K562 (cell line): ENCODE measurements around the gene KHSRP. TPM values are rescaled to one million over a fixed set of nuclear protein-coding genes. Genes with fewer than 3 reads are reported as not detected.

Experiments
- ATAC-seq: fragments of 200-7000 bp; cut with Tn5 transposase; 3 replicates; pipeline ENCODE4 v1.9.1; 2020; ENCODE audit warnings: moderate library complexity
- BruUV-seq: library from RNA; stranded (reverse); fragments of 400-500 nt; replicated peaks from 2 replicates; lab custom pipeline; 2021; lab: Mats Ljungman, UMichigan
- CTCF ChIA-PET: fragments of 300-600 bp; formaldehyde crosslinking; extraction: SDS; loops from one replicate; lab custom pipeline; 2021; ENCODE audit warnings: low intra/inter-chr PET ratio; lab: Yijun Ruan, JAX
- POLR2A ChIA-PET: fragments of 300-600, 350-650 bp; sonication (Branson Sonifier 250); formaldehyde crosslinking; extraction: SDS; loops from one replicate; lab custom pipeline; 2021; ENCODE audit warnings: antibody characterized with exemption, inconsistent platforms; lab: Yijun Ruan, JAX
- DNase-seq, 4 experiments: peaks; one replicate each; pipeline versions ENCODE4 v3.0.0 to v3.0.0-alpha.2; 2011 to 2018; ENCODE audit warnings: low spot score in 3 of 4, mixed read lengths in 3 of 4; ENCODE audit errors: extremely low read depth in 1 of 4
- FAIRE-seq: peaks from 2 replicates; lab custom pipeline; 2011; peaks lifted over from hg19 to GRCh38; lab: Jason Lieb, UNC
- H2AFZ ChIP-seq: 2 replicates; pipeline ENCODE4 v1.6.0; 2011; ENCODE audit warnings: low read depth, low read length, control low read depth, inconsistent platforms
- H3K27ac ChIP-seq: fragments of 200-600 bp; 3 replicates; pipeline ENCODE4 v1.8.0; 2011; ENCODE audit warnings: low read depth, mild to moderate bottlenecking, control low read depth, inconsistent platforms, low read length, moderate library complexity, mixed read lengths; ENCODE audit errors: extremely low read depth
- H3K27me3 ChIP-seq, 2 experiments: fragments of 300-600 bp in 1 of 2; 2 replicates in 1 of 2; 3 replicates in 1 of 2; pipeline versions ENCODE4 v1.6.0 to v1.8.0; 2011; ENCODE audit warnings: inconsistent platforms in 2 of 2, low read length in 2 of 2, mild to moderate bottlenecking in 1 of 2, mixed read lengths in 1 of 2, moderate library complexity in 1 of 2; ENCODE audit not compliant: control insufficient read depth in 2 of 2, insufficient read depth in 2 of 2
- H3K36me3 ChIP-seq: fragments of 300-600 bp; 3 replicates; pipeline ENCODE4 v1.8.0; 2011; ENCODE audit warnings: mild to moderate bottlenecking, low read length, inconsistent platforms; ENCODE audit not compliant: control insufficient read depth, insufficient read depth
- H3K4me1 ChIP-seq, 2 experiments: fragments of 200-600 bp in 1 of 2; replicated peaks in 1 of 2; 2 replicates in 1 of 2; 3 replicates in 1 of 2; pipeline versions ENCODE4 v1.5.1 to v1.8.0; 2011; ENCODE audit warnings: inconsistent platforms in 2 of 2, low read length in 2 of 2, mild to moderate bottlenecking in 1 of 2, mixed read lengths in 1 of 2, moderate library complexity in 1 of 2; ENCODE audit not compliant: control insufficient read depth in 2 of 2, insufficient read depth in 2 of 2
- H3K4me2 ChIP-seq: 2 replicates; pipeline ENCODE4 v1.6.1; 2011; ENCODE audit warnings: low read length, control low read depth, inconsistent platforms, mixed read lengths; ENCODE audit not compliant: insufficient read depth
- H3K4me3 ChIP-seq: fragments of 200-600 bp; sonication (generic), shearing (Covaris generic); 2 replicates; pipeline ENCODE4 v1.5.1; 2016; ENCODE audit warnings: control low read depth, inconsistent platforms
- H3K79me2 ChIP-seq: fragments of 200-600 bp; 3 replicates; pipeline ENCODE4 v1.8.0; 2011; ENCODE audit warnings: low read length, inconsistent platforms; ENCODE audit not compliant: control insufficient read depth, insufficient read depth
- H3K9ac ChIP-seq, 2 experiments: 2 replicates each; pipeline versions ENCODE4 v1.6.0 to v1.6.1; 2011; ENCODE audit warnings: low read depth in 2 of 2, low read length in 2 of 2, control low read depth in 1 of 2, inconsistent platforms in 1 of 2, mild to moderate bottlenecking in 1 of 2, mixed read lengths in 1 of 2; ENCODE audit not compliant: insufficient read depth in 1 of 2
- H3K9me1 ChIP-seq: one replicate; pipeline ENCODE4 v1.6.0; 2011; ENCODE audit warnings: inconsistent platforms, mild to moderate bottlenecking, low read length, moderate library complexity; ENCODE audit not compliant: control insufficient read depth, insufficient read depth
- H3K9me3 ChIP-seq: replicated peaks from 2 replicates; pipeline ENCODE4 v1.5.1; 2011; ENCODE audit warnings: low read depth, low read length, inconsistent platforms; ENCODE audit not compliant: control insufficient read depth, insufficient read depth
- H4K20me1 ChIP-seq: replicated peaks from 2 replicates; pipeline ENCODE4 v1.6.1; 2011; ENCODE audit warnings: low read length, inconsistent platforms, mixed read lengths; ENCODE audit not compliant: control insufficient read depth, insufficient read depth
- BMI1 ChIP-seq: fragments of 150-350 bp; IDR thresholded peaks from 2 replicates; pipeline ENCODE4 v1.6.1; 2014; ENCODE audit warnings: low read length
- POLR2A ChIP-seq: fragments of 450-650 bp; conservative IDR thresholded peaks from 2 replicates; pipeline ENCODE4 v1.6.1; 2016
- POLR2G ChIP-seq: fragments of 200-400 bp; formaldehyde crosslinking; IDR thresholded peaks from 2 replicates; pipeline ENCODE4 v1.6.1; 2017; ENCODE audit warnings: low read depth, mild to moderate bottlenecking, antibody characterized with exemption, low read length, moderate library complexity
- ZNF316 ChIP-seq: fragments of 450-650 bp; IDR thresholded peaks from 2 replicates; pipeline ENCODE4 v1.6.1; 2016
- ZNF740 ChIP-seq, 3 experiments: fragments of 200-800 bp in 1 of 3; sonication (Bioruptor generic) in 1 of 3; sonication (generic) in 1 of 3; formaldehyde crosslinking in 1 of 3; IDR thresholded peaks; 2 replicates each; pipeline versions ENCODE4 v1.6.1 to v1.8.0; 2016 to 2022; ENCODE audit warnings: mild to moderate bottlenecking in 2 of 3, missing compliant biosample characterization in 2 of 3, missing genetic modification characterization in 2 of 3, missing genetic modification reagents in 1 of 3
- WGBS: fragments of 100-300 bp; shearing (Covaris generic); methylation state at CpG from one replicate; pipeline ENCODE4 v1.1.6; 2016; ENCODE audit warnings: low coverage, mixed read lengths; ENCODE audit not compliant: insufficient coverage; ENCODE audit errors: missing lambda C conversion rate; 5-methylcytosine and 5-hydroxymethylcytosine counted together
- in situ Hi-C: fragments of 300-500 bp; cut with MboI; formaldehyde crosslinking; loops from 4 replicates; pipeline ENCODE4 v1.15.0; 2018; ENCODE audit warnings: inconsistent platforms, mixed read lengths
- intact Hi-C: fragments of 100-400 bp; cut with micrococcal nuclease; formaldehyde crosslinking; loops from 2 replicates; pipeline ENCODE4 v1.14.2; 2022
- polyA plus RNA-seq, 8 experiments: library from polyadenylated mRNA; depleted of rRNA in 4 of 8; stranded (reverse) in 5 of 8; unstranded in 3 of 8; fragments of >200 nt; fragmentation: Nextera tagmentation in 2 of 8; fragmentation: Illumina TruSeq in 1 of 8; extraction: Ambion mirVana in 2 of 8; extraction: Trizol in 1 of 8; gene quantifications; 2 replicates each; pipeline versions ENCODE4 v1.2.1 to v1.2.3, GENCODE V29; 2011 to 2014; ENCODE audit warnings: inconsistent platforms in 1 of 8, missing spikeins in 1 of 8
- total RNA-seq, 7 experiments: library from RNA; depleted of rRNA in 6 of 7; stranded (reverse); fragments of >200 nt in 6 of 7; fragmentation: Illumina TruSeq in 2 of 7; extraction: Trizol in 2 of 7; gene quantifications; 2 replicates each; pipeline versions ENCODE4 v1.2.1 to v1.2.3, GENCODE V29; 2011 to 2021; ENCODE audit warnings: low replicate concordance in 1 of 7

The KHSRP gene
- total and polyA plus RNA-seq, 9 of the 15 experiments (the other 6 are each of a cell fraction or from before 2014, with no cell fraction given): 4.2 to 564 (median 139) TPM

GRCh38 chr19:6378486-6378885, 46.1 kb downstream of the KHSRP start:
- Histone ChIP-seq H2AFZ (no peak overlapping the region), H3K4me3 (no peak overlapping the region), H3K36me3 (peaks cover 66% of the 10 kb centered on the region; the same call in 2 of the 3 replicates), H4K20me1 (no peaks in the 10 kb centered on the region), H3K9ac (no peak overlapping the region), H3K4me2 (no peak overlapping the region), H3K79me2 (peaks cover 7% of the 10 kb centered on the region; the same call in 2 of the 3 replicates), H3K9me3 (no peaks in the 10 kb centered on the region), H3K4me1 (peaks cover 8 to 43% of the 10 kb centered on the region in 2 experiments), H3K27me3 (no peaks in the 10 kb centered on the region), H3K27ac (no peak overlapping the region), H3K9me1 (no peaks in the 10 kb centered on the region)
- ATAC-seq: no peak
- intact Hi-C loops: no loop called here
- CTCF ChIA-PET: no interaction called here
- POLR2A ChIA-PET: interaction anchor here (0.6 to 0.9 kb wide), 2 partner anchors 10 to 39 kb away, joined by 4 read pairs; no protein-coding TSS in a partner anchor
- DNase-seq: no peak
- in situ Hi-C loops: no loop called here
- TF ChIP-seq POLR2A (0 out of 2 replicates have a peak, but pooled peaks have one; percentile 25), BMI1 (no peak)
- 96% methylated on average over 8 of the region's 9 CpGs for WGBS
- no TSS peak for BruUV-seq
- no peak for FAIRE-seq

GRCh38 chr19:6378041-6378440, 46.6 kb downstream of the KHSRP start:
- H3K9me1 ChIP-seq: no peaks in the 10 kb centered on the region
- H3K4me1 ChIP-seq: peaks cover 8 to 45% of the 10 kb centered on the region in 2 experiments
- no peaks in the 10 kb centered on the region for H3K27me3 ChIP-seq
- peaks cover 62% of the 10 kb centered on the region; the same call in 2 of the 3 replicates for H3K36me3 ChIP-seq
- ChIA-PET CTCF (no interaction called here), POLR2A (interaction anchor here (0.6 to 0.9 kb wide), 2 partner anchors 11 to 40 kb away, joined by 4 read pairs; no protein-coding TSS in a partner anchor)
- no peak for FAIRE-seq
- no TSS peak for BruUV-seq
- peak; percentile 14; the same call in 1 of the 2 replicates for TF ChIP-seq ZNF316
- no peak for TF ChIP-seq ZNF740 (CRISPR knock-in tag; IDR thresholded peaks at IDR 0.05)
- TF ChIP-seq ZNF740 (tag; IDR thresholded peaks at IDR 0.05): no peak
- TF ChIP-seq POLR2G: peak; percentile 62
- no peaks in the 10 kb centered on the region for H4K20me1 ChIP-seq
- H3K9ac ChIP-seq: no peak overlapping the region
- H3K4me2 ChIP-seq: no peak overlapping the region
- H2AFZ ChIP-seq: no peak overlapping the region
- no peak for DNase-seq
- no peak for ATAC-seq
- H3K4me3 ChIP-seq: no peak overlapping the region
- peaks cover 7% of the 10 kb centered on the region; the same call in 2 of the 3 replicates for H3K79me2 ChIP-seq
- in situ Hi-C loops (no loop called here), intact Hi-C loops (no loop called here)
- H3K9me3 ChIP-seq: no peaks in the 10 kb centered on the region
- no peak overlapping the region for H3K27ac ChIP-seq
- WGBS: 86% methylated on average over 6 of the region's 6 CpGs
